GM19035 (cell line): ENCODE measurements around the gene REPS2.

ENCODE experiments used
- ATAC-seq: cut with Tn5 transposase; IDR thresholded peaks from one replicate; pipeline ENCODE4 v1.9.1; 2021; ENCODE audit not compliant: unreplicated experiment

Gene REPS2

GRCh38 chrX:16999275-16999674 lies 52.8 kb downstream of the REPS2 start:
- no peak for ATAC-seq

- ATAC-seq: no peak
Measured at GRCh38 chrX:17000751-17001150, 54.3 kb downstream of the REPS2 start.

GRCh38 chrX:17005712-17006368 lies 59.4 kb downstream of the REPS2 start:
- no peak for ATAC-seq

GRCh38 chrX:17007134-17007768 lies 60.8 kb downstream of the REPS2 start:
- no peak for ATAC-seq

- no peak for ATAC-seq
Measured at GRCh38 chrX:17009856-17010625, 63.6 kb downstream of the REPS2 start.

- no peak for ATAC-seq
Measured at GRCh38 chrX:17012465-17012864, 66.0 kb downstream of the REPS2 start.

- no peak for ATAC-seq
Measured at GRCh38 chrX:17014216-17014615, 67.8 kb downstream of the REPS2 start.

GRCh38 chrX:17017134-17017533 lies 70.7 kb downstream of the REPS2 start:
- ATAC-seq: no peak

- ATAC-seq: no peak
Measured at GRCh38 chrX:17020356-17020755, 73.9 kb downstream of the REPS2 start.

- ATAC-seq: no peak
Measured at GRCh38 chrX:17020851-17021821, 74.7 kb downstream of the REPS2 start.

- no peak for ATAC-seq
Measured at GRCh38 chrX:17021851-17022604, 75.6 kb downstream of the REPS2 start.

- ATAC-seq: no peak
Measured at GRCh38 chrX:17023661-17024060, 77.2 kb downstream of the REPS2 start.

GRCh38 chrX:17024886-17025285 lies 78.4 kb downstream of the REPS2 start:
- ATAC-seq: no peak

- ATAC-seq: no peak
Measured at GRCh38 chrX:17025621-17026302, 79.3 kb downstream of the REPS2 start.

GRCh38 chrX:17027931-17028330 lies 81.5 kb downstream of the REPS2 start:
- no peak for ATAC-seq

- no peak for ATAC-seq
Measured at GRCh38 chrX:17028356-17028755, 81.9 kb downstream of the REPS2 start.

- ATAC-seq: no peak
Measured at GRCh38 chrX:17030092-17030491, 83.6 kb downstream of the REPS2 start.

- ATAC-seq: no peak
Measured at GRCh38 chrX:17030580-17031270, 84.3 kb downstream of the REPS2 start.

- ATAC-seq: no peak
Measured at GRCh38 chrX:17031827-17032226, 85.4 kb downstream of the REPS2 start.
